GM13977 (cell line): ENCODE data around the gene LGR5.
A peak's percentile ranks its signal among the peaks of the same experiment; 100 is the strongest.

ENCODE experiments used
- DNase-seq: peaks from one replicate; pipeline ENCODE4 v3.0.0; 2012; ENCODE audit warnings: low spot score
- in situ Hi-C: fragments of 300-500 bp; cut with MboI; formaldehyde crosslinking; loops from one replicate; pipeline ENCODE4 v1.12.0; 2022; ENCODE audit warnings: low sequenced_read_pairs, low pct_unique_long_range_greater_than_20kb, mixed read lengths, inconsistent platforms; ENCODE audit not compliant: unreplicated experiment
- TF ChIP-seq, protein P1 (sequence below): IDR thresholded peaks from 2 replicates; pipeline ENCODE4 v1.5.1; 2012; ENCODE audit warnings: mild to moderate bottlenecking, control low read depth; ENCODE audit not compliant: insufficient read depth; ENCODE audit errors: extremely low read depth, missing control alignments

The LGR5 gene

DNA sequence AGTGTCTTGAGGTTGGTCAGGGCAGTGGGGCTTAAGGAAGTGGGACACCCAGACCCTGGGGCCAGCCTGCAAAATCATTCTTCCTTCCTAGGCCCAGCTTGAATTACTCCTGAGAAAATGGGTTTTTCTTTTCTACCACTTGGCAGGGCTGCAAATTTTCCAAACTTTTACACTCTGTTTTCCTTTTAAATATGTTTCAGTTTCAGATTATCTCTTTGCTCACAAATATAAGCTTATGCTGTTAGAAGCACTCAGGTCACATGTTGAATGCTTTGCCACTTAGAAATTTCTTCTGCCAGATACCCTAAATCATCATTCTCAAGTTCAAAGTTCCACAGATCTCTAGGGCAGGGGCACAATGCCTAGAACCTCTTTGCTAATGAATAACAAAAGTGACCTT is 2.9 kb upstream of the LGR5 start:
- in situ Hi-C loops: no loop called here
- TF ChIP-seq, protein P1, sequence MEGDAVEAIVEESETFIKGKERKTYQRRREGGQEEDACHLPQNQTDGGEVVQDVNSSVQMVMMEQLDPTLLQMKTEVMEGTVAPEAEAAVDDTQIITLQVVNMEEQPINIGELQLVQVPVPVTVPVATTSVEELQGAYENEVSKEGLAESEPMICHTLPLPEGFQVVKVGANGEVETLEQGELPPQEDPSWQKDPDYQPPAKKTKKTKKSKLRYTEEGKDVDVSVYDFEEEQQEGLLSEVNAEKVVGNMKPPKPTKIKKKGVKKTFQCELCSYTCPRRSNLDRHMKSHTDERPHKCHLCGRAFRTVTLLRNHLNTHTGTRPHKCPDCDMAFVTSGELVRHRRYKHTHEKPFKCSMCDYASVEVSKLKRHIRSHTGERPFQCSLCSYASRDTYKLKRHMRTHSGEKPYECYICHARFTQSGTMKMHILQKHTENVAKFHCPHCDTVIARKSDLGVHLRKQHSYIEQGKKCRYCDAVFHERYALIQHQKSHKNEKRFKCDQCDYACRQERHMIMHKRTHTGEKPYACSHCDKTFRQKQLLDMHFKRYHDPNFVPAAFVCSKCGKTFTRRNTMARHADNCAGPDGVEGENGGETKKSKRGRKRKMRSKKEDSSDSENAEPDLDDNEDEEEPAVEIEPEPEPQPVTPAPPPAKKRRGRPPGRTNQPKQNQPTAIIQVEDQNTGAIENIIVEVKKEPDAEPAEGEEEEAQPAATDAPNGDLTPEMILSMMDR: no peak

DNA sequence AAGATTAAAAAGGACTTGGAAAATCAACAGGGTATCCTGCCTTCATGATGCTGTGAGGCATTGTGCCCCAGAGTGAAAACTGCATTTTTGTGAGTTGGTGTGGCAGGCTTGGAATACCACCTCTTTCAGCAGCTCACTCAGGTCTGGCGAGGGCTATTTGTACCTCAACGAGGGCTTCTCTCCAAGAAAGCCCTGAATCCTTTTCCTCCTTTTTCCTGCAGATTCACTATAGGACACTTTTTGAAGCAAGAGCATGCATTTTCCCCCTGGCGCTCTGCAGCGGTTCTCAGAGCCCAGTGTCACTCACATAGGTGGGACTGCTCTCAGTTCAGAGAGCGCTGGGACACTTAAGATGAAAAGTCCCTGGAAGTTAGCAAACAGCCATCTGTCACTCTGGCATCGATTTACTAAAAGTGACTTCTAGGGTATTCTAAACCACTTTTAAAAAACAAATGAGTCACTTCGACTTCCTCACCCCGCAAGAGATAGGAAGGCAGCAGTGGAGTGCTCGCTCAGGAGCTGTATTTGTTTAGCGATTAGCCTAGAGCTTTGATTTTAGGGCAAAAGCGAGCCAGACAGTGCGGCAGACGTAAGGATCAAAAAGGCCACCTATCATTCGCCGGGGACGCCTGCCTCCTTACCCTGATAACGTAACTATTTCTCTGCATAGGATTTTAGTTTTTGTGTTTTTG is 782 bp upstream of the LGR5 start:
- TF ChIP-seq, protein P1: no peak
- in situ Hi-C loops: no loop called here
- peak; percentile 23 for DNase-seq

More for the DNA sequence above, 2.9 kb upstream of the LGR5 start:
- no peak for DNase-seq

DNA sequence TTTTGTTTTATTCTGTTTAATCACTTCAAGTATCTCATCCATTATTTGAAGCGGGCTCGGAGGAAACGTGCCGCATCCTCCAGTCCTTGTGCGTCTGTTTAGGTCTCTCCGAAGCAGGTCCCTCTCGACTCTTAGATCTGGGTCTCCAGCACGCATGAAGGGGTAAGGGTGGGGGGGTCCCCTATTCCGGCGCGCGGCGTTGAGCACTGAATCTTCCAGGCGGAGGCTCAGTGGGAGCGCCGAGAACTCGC is 311 bp upstream of the LGR5 start:
- TF ChIP-seq, protein P1: no peak
- in situ Hi-C loops: no loop called here
- DNase-seq: no peak

DNA sequence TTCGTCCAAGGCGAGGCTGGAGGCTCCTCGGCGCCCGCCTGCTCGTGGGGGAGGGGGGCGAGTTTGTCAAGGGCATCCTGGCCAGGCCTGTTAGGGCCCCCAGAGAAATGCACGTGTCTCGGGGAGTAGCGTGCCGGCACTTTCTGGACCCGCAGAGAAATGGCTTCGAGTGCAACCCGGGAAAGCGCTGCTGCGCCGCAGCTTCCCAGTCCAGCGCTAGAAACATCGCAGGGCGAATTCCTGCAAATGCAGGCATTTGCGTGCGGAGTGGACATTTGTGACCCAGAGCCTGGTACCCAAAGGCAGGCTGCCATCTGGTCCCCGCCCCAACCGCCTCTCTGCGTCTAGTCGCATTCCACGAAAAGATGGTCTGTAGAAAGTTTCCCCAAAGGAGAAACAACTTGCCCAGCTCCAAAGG is 756 bp downstream of the LGR5 start:
- in situ Hi-C loops: no loop called here
- TF ChIP-seq, protein P1: no peak
- DNase-seq: peak; percentile 19

DNA sequence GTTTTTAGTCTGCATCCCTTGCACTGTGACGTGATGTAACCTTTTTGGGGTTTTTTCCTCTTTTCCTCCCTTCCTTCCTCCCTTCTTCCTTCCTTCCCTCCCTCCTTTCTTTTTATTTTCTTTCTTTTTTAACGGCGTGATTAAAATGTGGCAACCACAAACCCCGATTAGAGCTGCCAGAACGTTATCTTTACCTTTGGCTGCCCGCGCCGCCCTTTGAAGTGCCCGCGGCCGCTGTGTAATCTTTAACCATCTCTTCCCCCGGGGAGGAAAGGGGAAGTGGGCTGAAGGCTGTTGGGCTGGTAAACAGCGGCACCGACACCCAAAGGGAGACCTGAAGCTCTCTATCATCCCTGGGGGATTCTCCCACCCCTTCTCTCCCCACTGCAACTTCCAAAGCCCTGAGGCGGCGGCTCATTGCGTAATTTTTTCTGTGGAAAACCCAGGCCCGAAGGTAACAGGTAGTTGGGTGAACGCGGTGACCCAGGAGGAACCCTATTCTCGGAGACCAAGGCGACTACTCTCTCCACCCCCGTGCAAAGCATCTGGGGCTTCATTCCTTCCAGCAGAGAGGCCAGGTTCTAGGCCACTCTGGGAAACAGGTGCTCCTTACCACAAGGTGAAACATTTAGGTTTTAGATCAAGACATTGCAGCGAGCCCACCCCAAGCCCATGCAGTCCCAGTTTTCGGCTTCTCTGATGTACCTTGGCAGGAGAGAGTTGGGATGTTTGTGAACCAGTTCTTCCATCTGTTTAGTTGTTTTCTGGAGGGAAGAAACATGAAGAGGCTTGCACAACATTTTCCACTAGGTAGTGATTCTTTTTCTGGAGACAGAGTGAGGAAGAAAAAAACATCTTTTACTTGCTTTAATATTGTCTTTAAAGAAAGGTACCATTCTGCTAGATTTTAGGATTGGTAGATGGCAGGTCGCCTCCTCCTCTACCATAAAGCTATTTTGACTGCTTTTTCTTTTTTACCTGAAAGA is 1.5 kb downstream of the LGR5 start:
- in situ Hi-C loops: no loop called here
- peak; percentile 22 for DNase-seq
- TF ChIP-seq, protein P1: no peak

DNA sequence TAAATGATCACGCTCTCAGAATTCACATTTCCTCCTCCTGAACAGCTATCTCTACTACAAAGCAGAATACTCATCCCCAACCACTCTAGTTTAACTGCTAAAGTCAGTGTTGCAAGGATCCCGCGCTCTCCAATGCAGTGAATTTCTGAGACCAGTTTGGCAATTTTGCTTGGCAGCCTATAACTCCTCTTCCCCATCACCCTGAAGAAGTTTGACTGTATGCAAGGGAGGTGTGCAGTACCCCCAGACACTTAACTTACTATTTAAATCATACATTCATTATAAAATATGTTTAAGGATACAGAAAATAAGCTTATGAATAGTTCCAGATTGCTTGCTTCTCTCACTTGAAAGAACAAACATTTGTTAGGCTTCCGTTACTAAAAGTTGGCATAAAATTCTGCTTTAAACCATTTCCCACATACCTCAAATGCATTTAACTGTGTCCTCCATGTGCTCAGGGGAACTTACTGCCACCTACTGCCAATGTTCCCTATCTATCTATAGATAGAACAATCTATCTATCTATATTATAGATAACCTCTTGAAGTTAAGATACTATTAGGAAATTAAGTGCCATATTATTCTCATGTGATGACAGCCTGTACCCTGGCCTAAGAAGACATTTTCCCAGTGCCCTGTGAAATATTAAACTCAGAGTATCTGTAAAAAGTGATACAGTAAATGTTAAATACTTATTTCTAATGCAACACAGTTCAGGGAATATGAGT is 2.4 kb downstream of the LGR5 start:
- TF ChIP-seq, protein P1: no peak
- in situ Hi-C loops: no loop called here

More for the DNA sequence above, 2.4 kb downstream of the LGR5 start:
- no peak for DNase-seq
